ENCODE data around the gene STARD7.
A peak's percentile ranks its signal among the peaks of the same experiment; 100 is the strongest.

Gene STARD7

GRCh38 chr2:96245609-96246390, 37.2 kb upstream of the STARD7 start:
- H3K4me3 ChIP-seq (ENCODE audit: control insufficient read depth, low read depth, low read length), result no peak overlapping the region
- TF ChIP-seq CTCF (IDR thresholded peaks at IDR 0.05; ENCODE audit: control insufficient read depth, insufficient read depth, low read depth, low read length, missing control alignments), result no peak
- no peak for DNase-seq (ENCODE audit: low read depth)

- TF ChIP-seq CTCF (IDR thresholded peaks at IDR 0.05; ENCODE audit: control insufficient read depth, insufficient read depth, low read depth, low read length, missing control alignments), result no peak
These were observed 35.2 kb upstream of the STARD7 start for GRCh38 chr2:96243843-96244242.

GRCh38 chr2:96241900-96242611, 33.4 kb upstream of the STARD7 start:
- DNase-seq (ENCODE audit: low read depth), result peak; percentile 86
- no peak for TF ChIP-seq CTCF (IDR thresholded peaks at IDR 0.05; ENCODE audit: control insufficient read depth, insufficient read depth, low read depth, low read length, missing control alignments)

More at GRCh38 chr2:96243843-96244242, 35.2 kb upstream of the STARD7 start:
- no peak overlapping the region for H3K4me3 ChIP-seq (ENCODE audit: control insufficient read depth, low read depth, low read length)
- DNase-seq (ENCODE audit: low read depth), result no peak

GRCh38 chr2:96241227-96241626, 32.6 kb upstream of the STARD7 start:
- DNase-seq (ENCODE audit: low read depth), result no peak
- H3K4me3 ChIP-seq (ENCODE audit: control insufficient read depth, low read depth, low read length), result no peak overlapping the region
- no peak for TF ChIP-seq CTCF (IDR thresholded peaks at IDR 0.05; ENCODE audit: control insufficient read depth, insufficient read depth, low read depth, low read length, missing control alignments)

More at GRCh38 chr2:96241900-96242611, 33.4 kb upstream of the STARD7 start:
- H3K4me3 ChIP-seq (ENCODE audit: control insufficient read depth, low read depth, low read length), result no peak overlapping the region

- H3K4me3 ChIP-seq (ENCODE audit: control insufficient read depth, low read depth, low read length), result no peak overlapping the region
These were observed 31.9 kb upstream of the STARD7 start for GRCh38 chr2:96240341-96241038.

More at GRCh38 chr2:96240341-96241038, 31.9 kb upstream of the STARD7 start:
- no peak for DNase-seq (ENCODE audit: low read depth)
- no peak for TF ChIP-seq CTCF (IDR thresholded peaks at IDR 0.05; ENCODE audit: control insufficient read depth, insufficient read depth, low read depth, low read length, missing control alignments)

Data from AG09309 (cell line).